GM21447 (cell line): ENCODE data around the gene LRIT1.
A peak's percentile ranks its signal among the peaks of the same experiment; 100 is the strongest.

Source experiments
- ATAC-seq: cut with Tn5 transposase; IDR thresholded peaks from one replicate; pipeline ENCODE4 v1.9.1; 2021; ENCODE audit not compliant: unreplicated experiment

The LRIT1 gene

DNA sequence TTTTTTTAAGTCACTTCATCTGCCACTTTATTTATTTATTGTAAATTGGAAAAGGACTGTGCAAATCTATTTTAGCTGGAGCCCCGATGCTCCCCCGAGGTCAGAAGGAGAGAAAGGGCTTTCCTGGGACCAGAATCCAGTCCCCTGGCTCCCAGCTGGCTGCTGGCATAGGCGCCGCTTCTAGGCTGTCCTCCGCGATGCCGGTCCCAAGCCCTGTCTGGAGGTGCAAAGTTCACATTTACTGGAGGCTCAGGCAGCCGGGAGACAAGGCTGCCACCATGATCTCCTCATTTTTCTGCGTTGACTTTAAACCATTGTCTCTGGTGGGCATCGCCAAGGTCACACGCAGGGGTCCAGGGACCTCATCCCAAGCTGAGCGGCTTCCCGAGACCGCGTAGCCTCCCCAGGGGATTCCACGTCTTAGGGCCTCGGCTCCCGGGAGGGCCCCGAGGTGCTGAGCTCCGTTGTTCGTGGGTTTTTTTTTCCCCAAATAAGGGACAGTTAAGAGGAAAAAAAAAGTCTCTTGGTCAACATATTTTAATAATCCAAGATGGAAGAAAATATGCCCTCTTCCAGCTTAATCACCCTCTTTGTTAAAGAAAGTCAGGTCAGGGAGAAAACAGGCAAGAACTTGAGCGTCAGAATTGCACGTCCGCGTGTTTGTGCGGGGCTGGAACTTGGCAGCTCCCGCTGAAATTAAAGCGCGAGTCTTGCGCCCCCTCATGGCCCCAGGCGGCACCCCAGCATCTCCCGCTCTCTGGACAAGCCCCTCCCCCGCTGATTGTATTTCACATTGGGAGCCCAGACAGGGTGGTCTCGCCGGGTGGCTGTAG, 15.4 kb upstream of the LRIT1 start:
- ATAC-seq, result peak; percentile 81

DNA sequence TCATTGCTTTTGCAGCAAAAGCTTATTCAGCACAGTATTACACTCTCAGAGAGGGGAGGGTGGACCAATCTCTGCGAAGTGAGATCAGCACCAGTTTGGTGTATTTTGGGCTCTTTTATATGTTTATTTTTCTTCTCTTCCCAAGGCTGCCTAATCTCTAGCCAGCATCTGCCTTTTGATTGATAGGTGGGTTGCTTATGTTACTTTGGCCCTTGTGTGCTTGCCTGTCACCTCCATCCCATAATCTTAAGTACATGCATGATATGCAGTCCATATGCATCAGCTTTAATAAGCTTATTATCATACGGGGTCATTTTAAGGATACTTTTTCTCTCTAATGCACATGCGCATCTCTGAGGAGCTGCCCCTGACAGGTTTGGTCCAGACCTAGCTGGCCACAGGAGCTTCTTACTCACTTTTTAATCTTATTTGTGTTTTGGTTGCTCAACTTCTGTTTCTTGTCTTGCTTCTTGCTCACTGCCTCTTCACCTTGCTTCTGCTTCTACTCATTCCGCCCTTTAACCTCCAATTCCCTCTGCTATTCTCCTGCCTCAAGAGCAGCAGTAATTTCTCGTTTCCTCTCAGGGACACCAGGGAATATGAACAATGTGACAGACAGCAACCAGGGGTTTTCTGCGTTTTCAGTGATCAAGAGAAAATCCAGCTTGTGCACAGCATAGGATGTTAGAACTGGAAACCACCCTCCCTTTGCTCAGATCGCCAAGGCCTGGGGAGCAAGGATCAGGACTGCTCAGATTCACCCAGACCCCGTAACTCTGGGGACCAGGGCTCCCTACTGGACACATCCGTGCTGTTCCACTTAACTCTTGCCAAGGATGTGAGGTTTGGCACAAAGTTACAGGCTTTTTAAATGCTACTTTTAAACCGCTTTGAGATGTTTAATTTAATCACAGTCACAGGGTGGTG, 13.5 kb upstream of the LRIT1 start:
- ATAC-seq, result no peak

DNA sequence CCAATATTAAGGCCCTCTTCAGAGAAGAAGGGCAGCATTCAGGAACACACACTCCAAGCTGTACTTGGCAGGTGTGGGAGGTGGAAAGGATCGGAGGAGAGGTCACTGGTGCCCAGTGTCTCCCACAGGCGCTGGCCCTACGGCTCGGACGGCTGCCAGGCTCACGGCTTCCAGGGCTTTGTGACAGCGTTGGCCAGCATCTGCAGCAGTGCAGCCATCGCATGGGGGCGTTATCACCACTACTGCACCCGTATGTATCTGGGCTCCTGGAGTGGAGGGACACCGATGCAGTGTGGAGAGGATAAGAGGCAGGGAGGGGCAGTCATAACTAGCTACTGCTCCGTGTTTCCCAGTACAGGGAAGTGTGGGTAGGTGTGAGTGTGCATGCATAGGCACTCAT, 7.4 kb upstream of the LRIT1 start:
- ATAC-seq, result no peak

DNA sequence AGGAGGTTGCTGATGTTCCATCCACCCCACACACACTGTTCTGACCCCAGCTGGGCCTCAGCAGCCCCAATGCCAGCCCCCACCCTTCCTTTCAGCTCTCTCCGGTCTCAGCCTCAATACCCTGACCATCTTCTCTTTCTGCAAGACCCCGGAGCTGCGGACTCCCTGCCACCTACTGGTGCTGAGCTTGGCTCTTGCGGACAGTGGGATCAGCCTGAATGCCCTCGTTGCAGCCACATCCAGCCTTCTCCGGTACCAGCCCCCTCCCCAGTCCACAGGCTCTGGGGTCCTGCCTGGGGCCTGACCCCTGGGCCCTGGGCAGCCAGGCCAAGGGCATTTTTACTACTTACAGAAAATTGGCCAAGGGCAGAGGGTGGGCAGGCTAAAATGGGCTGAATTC, 6.2 kb upstream of the LRIT1 start:
- ATAC-seq, result no peak

DNA sequence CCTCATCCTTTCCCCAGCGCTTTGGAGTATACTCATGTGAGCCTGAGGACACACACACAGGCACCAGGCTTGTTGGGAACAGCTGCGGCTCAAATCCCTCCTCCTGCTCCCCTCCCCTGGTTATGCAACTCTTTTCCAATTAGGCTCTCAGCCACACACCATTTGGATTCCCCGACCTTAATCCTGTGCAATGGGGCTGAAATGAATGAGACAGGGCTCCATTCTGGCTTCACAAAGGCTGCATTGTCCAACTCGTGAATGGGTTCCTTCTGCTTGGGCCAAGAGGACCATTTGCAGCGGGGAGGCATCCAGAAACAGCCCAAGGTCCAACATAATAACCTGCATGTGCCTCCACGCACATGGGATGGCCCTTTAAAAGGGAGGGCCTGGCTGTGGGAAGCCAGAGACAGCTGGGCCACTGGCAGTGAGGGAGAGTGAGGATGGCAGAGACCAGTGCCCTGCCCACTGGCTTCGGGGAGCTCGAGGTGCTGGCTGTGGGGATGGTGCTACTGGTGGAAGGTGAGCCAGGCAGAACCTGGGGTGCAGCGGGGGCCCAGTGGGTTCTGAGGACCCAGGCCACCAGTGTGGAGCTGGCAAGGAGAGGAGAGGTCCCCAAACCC, 3.4 kb upstream of the LRIT1 start, which contains the start of gene RGR:
TSS of gene RGR (plus strand) at position 403 of the 620 bp plus-strand sequence. CDS start at position 441, 38 bp downstream.
- ATAC-seq, result no peak

DNA sequence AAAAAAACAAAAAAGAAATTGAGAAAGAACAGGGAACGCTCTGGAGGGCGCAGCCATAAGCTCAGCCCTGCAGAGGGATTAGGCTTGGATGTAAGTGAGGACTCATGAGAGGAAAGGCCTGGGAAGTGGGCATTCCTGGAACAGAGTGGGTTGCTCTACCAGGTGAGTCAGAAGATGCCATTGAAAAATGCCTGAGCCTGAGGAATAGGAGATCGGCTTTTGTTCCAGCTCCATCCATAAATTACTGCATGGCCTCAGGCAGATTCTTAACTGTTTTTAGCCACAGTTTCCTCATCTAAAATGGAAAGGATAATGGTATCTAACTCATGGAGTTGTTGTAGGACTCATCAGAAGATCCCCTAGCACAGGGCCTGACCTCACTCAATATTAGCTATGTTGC, 2.4 kb upstream of the LRIT1 start:
- no peak for ATAC-seq

DNA sequence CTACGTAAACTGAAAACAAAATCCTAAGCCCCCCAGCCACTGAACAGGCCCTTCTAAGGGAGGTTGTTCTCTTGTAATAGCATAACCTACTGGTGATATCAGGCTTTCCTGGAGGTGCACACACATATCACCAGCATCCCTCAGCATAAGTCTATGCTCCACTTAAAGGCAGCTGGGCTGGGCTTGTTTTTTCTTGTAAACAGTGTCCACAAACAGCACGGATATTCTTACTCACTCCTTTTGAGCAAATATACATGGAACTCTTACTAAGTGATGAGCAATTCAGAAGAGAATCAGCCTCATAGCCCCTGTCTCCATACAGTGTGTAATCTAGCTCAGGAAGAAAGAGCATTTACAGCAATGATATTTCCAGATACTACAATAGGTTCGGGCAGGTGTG, 2.4 kb downstream of the LRIT1 start:
- no peak for ATAC-seq

DNA sequence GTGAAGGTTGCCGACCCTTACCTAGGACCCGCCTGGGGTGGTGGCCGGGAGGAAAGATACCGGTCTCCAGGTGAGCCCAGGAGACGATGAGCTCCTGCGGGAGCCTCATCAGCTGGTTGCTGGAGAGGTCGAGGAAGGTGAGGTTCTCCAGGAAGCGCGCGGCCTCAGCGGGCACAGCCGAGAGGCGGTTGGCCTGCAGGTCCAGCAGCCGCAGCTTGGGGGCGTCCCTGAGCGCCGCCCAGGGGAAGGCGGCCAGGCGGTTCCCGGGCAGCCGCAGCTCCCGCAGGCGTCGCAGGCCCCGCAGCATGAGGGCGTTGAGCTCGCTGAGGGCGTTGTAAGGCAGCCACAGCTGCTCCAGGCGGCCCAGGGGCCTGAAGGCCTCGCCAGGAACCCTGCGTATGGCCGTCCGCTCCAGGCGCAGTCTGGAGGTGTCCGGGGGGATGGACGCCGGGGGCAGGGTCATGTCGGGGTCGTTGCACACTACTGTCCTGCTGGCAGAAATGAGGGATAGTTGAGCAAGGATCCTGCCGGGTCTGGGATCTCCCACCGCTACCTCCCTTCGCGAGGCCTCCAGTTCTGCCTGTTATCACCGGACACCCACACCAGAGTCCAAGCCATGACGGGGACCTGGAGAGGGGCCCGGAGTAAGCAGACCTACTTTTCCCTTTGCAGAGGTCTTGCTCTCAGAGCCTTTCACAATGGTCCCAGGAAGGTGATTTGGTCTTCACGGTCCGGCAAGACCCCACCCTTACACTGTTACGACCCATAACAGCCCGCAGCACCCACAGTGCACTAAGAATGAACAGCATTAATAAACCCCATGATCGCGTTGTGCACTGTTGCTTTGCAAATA, 3.9 kb downstream of the LRIT1 start:
- no peak for ATAC-seq

DNA sequence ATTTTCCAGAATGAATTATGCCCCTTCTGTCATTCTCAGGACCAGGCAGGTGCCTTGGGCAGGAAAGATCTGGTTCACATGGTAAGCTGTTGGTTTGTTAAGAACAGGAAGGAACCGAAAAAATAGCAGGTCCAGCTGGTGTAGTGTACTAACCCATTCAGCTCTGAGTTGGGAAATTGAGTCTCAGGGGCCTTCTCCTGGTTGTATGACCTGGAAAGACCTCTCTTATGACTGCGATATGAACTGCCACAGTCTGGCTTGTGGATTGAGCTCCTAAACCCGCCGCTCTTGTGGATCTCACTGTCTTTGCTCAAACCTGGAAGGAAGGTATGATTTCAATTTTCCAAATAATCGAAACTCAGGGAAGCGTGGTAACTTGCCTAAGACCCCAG, 4.5 kb downstream of the LRIT1 start:
- ATAC-seq, result no peak

DNA sequence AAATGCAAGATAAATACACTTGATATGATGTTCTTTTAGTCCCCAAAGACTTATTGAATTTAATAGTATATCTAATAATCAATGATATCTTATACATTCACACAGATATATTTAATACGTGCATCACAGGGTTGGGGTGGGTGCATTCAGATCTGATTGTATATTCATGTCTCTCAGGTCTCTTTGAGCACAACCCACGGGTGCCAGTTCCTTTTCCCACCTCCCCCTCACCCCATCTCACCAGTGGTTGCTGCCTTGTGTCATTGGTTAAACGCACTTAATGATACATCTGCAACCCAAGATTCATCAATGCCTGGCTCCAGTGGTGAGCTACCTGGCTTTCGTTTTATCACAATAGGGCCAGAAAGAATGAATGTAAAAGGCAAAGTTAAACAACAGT, 6.2 kb downstream of the LRIT1 start:
- ATAC-seq, result no peak

DNA sequence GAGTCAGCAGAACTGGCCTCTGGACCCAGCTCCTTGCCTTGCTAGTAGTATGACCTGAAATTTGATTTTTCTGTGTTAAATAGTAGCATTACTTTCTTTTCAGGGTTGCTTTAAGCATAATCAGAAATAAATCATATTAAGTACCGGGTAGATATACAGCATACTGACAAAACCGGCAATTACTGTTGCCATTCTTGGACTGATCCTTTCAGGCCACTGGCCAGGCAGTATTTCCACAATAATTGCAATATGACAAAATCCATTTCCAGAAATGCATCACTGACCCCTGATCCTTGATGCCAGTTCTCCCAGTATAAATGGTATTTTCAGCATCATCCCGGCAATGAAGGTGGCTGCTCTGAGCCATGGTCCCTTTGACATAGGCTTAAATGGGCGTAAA, 6.9 kb downstream of the LRIT1 start:
- no peak for ATAC-seq

DNA sequence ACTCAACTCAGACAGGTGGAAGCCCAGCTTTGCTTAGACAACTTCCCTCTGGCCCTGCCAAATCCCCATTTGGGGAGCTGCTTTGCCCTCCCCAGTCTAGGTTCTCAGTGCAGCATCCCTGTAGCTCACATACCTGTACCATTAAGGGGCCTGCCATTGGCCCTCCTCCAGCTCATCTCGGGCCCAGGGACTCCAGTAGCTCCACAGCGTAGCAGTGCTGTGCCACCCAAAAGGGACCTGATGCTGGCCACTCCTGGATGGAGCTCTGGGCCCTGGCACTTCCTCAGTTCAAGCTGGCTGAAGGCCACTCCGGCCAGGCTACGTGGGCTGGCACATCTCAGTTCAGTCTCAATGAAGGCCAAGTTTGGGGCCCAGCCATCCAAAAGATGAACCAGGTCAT, 7.4 kb downstream of the LRIT1 start:
- ATAC-seq, result no peak

DNA sequence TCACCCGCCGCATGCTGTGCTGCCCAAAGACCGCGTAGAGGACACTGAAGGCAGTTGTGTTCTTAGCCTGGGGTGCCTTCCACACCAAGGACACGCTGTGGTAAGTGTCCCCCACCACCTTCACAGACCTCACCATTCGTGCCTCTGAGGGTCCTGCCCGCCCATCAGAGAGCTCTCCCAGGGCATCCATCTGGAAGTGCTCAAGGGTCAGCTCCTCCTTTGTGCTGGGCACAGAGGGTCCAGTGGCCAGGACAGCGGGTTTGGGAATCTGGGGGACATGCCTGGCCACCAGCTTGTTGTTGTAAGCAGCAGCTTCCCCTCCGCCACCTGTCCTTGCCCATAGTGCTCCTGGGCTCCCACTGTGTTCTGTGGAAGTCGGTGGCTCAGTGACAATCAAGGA, 9.0 kb downstream of the LRIT1 start:
- ATAC-seq, result no peak

DNA sequence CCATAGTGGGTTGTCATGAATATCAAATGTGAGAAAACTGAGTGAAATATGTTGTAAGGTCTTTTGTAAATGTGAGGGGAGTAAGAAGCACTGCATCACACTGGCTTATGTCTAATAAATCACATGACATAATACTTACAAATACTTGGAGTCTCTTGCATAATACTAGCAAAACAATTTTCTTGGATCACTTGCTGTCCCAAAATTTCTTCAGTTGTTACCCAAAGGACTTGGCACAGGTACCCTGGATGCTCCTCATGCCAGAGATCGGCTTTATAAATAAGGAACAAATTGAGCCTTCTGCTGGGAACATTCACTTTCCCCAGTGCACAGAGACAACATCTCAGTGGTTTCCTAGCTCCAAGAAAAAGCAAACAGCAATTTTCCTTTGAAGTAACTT, 11.0 kb downstream of the LRIT1 start:
- ATAC-seq, result no peak

DNA sequence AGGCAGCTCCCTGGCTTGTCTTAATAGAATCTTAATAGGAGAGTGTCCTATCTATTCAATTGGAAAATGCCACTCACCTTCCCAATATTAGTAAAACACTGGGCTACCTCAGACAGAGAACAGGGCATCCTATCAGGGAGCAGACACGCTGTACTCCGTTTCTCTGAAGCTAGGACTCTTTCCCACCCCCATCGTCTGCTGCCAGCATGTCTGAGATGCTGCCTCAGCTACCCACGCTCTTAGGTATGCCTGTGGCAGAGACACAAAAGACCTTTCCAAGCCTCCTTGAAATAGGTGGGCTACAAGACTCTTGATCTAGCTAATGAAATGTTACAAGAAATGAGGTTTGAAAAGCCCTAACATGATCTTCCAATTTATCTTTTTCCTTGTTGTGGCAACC, 13.5 kb downstream of the LRIT1 start:
- ATAC-seq, result no peak

DNA sequence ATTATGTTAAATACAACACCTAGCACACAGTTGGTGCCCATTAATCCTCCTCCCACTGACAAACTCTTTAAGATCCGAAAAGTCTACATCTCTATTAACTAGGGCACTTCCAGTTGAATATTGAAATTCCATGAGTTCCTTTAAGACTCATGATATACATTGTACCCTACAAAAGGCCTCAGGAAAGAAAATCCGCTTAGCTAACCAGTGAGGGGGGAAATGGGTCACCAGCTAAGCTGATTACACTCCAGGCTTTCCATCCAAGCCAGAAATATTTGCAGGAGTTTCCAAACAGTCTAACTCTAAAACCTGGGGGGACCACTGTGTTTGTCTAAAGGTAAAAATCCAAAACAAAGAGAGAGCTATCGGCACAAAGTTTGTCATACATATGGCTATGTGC, 14.7 kb downstream of the LRIT1 start:
- no peak for ATAC-seq

DNA sequence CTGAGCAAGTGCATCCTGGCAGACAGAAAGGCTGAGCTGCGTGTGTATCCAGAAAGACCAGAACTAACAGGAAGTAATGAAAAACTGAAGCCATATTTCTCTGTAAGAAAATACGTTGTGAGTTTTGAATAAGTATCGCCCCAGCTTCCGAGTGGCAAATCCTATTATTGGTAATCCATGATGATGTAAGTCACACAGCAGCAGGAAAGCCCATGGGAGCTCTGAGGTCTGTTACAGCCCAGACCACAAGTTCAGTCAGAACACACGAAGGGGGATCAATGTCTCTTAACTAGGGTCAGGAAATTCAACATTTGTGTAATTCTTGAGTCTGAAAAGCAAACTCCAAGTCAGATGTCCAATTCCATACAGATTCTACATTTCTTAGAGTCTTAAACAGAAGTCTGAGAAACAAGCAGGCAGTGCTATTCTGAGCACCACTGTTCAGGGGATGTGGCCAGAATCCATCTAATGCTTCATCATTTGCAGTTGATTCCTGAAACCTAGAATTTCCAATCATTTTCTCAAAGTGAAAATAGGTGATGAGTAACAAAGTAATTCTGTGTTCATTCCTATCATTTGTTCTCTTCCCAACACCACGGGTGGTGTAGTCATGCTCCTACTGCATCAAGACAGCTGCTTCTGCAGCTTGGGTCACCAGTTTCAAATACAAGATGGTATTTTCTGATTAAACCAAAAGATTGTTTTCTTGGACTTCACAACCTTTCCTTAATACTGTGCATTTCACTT, 15.7 kb downstream of the LRIT1 start, which contains the start of gene LRIT2:
TSS of gene LRIT2 (minus strand) at position 118 of the 747 bp plus-strand sequence. CDS start at position 94, 24 bp downstream.
- no peak for ATAC-seq

DNA sequence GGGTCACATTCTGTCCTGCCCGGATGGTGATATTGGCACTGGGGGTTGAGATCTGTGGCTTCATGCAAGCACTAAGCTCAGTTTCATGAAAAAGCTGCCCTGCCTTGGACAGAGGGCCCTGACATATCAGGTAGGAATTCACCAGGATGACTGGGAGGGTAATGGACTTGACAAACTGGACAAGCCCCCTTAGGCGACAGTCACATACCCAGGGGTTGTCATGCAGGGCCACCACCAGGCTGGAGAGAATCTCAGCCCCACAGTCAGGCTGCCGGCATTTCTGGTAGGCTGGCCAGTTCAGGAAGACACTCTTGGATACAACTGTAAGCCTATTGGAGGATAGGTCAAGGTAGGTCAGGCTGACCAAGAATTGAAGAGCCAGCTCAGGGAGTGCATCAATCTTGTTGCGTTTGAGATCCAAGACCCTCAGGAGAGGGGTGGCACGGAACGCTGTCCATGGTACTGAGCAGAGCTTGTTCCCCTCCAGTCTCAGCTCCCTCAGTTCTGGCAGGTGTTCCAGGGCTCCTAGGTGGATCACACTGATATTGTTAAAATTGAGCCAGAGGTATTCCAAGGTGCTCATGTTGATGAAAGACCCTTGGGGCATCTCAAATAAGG, 16.8 kb downstream of the LRIT1 start:
- no peak for ATAC-seq

DNA sequence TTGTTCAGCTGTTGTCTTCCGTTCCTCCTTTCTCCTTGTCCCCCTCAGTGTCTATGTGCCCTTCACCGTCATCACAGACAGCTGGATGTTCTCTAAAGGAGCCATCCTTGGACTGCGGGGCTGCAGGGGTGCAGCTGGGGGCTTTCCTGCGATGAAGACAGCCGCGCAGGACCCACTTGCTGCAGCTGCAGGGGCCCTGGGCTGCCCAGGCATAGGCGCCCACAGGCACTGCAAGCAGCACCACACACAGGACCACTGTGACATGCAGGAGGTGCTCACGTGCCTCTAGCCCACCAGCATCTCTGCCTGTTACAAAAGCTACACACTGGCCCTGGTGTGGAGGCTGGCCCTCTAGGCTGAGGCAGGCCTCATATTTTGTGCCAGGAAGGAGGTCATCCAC, 19.4 kb downstream of the LRIT1 start:
- no peak for ATAC-seq
